Peyer's patch (tissue), 4 donors: ENCODE data around the gene RCVRN. TPM values are rescaled to one million over a fixed set of nuclear protein-coding genes. Genes with fewer than 3 reads are reported as not detected.

Experiments used
- DNase-seq, 3 donors: peaks; one replicate each; pipeline ENCODE4 v3.0.0-alpha.2; 2017 to 2019
- H3K27ac ChIP-seq, 4 donors: fragments of 200-600 bp; sonication (generic); one replicate each; pipeline ENCODE4 v1.5.1; 2016 to 2019
- H3K27me3 ChIP-seq, 2 donors: fragments of 200-600 bp; sonication (generic); one replicate each; pipeline ENCODE4 v1.5.1; 2019
- H3K36me3 ChIP-seq, 3 donors: fragments of 200-600 bp; sonication (generic); one replicate each; pipeline ENCODE4 v1.5.1; 2016 to 2019
- H3K4me1 ChIP-seq, 4 donors: fragments of 200-600 bp; sonication (generic); one replicate each; pipeline ENCODE4 v1.5.1; 2016 to 2019
- H3K4me3 ChIP-seq, 4 donors: fragments of 200-600 bp; sonication (generic); 1 replicate in 3 of 4; 2 replicates in 1 of 4; pipeline ENCODE4 v1.5.1; 2016 to 2019; ENCODE audit warnings: mild to moderate bottlenecking in 1 of 4
- H3K9me3 ChIP-seq, 4 donors: fragments of 200-600 bp; sonication (generic); one replicate each; pipeline ENCODE4 v1.5.1; 2016 to 2019; ENCODE audit warnings: mild to moderate bottlenecking in 1 of 4
- POLR2A ChIP-seq, 2 donors: fragments of 450-650 bp; IDR thresholded peaks; one replicate each; pipeline ENCODE4 v1.5.1; 2017; ENCODE audit warnings: antibody characterized with exemption in 2 of 2, mild to moderate bottlenecking in 2 of 2, moderate library complexity in 2 of 2
- total RNA-seq, 4 donors: library from RNA; depleted of rRNA; stranded (reverse); fragments of >200 nt; gene quantifications; one replicate each; pipeline ENCODE4 v1.1.0, GENCODE V29; 2016
- TF ChIP-seq, protein P1 (sequence below), 6 experiments: fragments of 450-650 bp in 4 of 6; fragments of 200-600 bp in 2 of 6; sonication (generic) in 1 of 6; IDR thresholded peaks; one replicate each; pipeline ENCODE4 v1.5.1; 2017 to 2019; ENCODE audit warnings: antibody characterized with exemption in 6 of 6, mild to moderate bottlenecking in 3 of 6, moderate library complexity in 1 of 6

The RCVRN gene
- total RNA-seq, 4 donors from 2014 or later = not detected

- H3K4me1 ChIP-seq = no peaks in the 10 kb centered on the region
- no peak overlapping the region for H3K27ac ChIP-seq
- no peak for TF ChIP-seq POLR2A (IDR thresholded peaks at IDR 0.05)
- TF ChIP-seq, protein P1, sequence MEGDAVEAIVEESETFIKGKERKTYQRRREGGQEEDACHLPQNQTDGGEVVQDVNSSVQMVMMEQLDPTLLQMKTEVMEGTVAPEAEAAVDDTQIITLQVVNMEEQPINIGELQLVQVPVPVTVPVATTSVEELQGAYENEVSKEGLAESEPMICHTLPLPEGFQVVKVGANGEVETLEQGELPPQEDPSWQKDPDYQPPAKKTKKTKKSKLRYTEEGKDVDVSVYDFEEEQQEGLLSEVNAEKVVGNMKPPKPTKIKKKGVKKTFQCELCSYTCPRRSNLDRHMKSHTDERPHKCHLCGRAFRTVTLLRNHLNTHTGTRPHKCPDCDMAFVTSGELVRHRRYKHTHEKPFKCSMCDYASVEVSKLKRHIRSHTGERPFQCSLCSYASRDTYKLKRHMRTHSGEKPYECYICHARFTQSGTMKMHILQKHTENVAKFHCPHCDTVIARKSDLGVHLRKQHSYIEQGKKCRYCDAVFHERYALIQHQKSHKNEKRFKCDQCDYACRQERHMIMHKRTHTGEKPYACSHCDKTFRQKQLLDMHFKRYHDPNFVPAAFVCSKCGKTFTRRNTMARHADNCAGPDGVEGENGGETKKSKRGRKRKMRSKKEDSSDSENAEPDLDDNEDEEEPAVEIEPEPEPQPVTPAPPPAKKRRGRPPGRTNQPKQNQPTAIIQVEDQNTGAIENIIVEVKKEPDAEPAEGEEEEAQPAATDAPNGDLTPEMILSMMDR (IDR thresholded peaks at IDR 0.05) = no peak
- no peak overlapping the region for H3K4me3 ChIP-seq
- no peak for DNase-seq
- no peaks in the 10 kb centered on the region for H3K27me3 ChIP-seq
- H3K36me3 ChIP-seq = no peaks in the 10 kb centered on the region
- peaks cover 0 to 4% (median 2%) of the 10 kb centered on the region in 4 donors for H3K9me3 ChIP-seq
Observed at GRCh38 chr17:9878786-9879525, 26.1 kb downstream of the RCVRN start.

DNA sequence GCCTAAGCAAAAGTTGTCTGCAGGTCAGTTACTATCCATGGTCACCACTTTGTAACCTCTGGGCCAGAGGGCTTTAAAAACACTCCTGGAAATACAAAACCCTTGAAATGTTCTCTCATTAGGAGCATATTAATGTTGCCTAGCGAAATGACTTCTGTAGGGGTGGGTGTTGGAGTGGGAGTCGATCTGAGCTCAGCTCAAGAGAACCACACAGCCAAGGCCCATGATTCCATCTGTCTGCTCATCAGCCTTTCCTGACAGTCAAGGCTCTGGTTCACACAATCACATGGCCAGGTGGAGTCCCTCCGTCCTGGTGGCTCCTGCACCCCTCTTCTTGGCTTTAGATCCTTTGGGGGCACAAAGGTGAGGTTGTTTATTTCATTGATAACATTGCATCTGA is 26.7 kb downstream of the RCVRN start:
- peaks cover 0 to 4% (median 2%) of the 10 kb centered on the region in 4 donors for H3K9me3 ChIP-seq
- H3K4me1 ChIP-seq = no peaks in the 10 kb centered on the region
- H3K36me3 ChIP-seq = no peaks in the 10 kb centered on the region
- H3K27me3 ChIP-seq = no peaks in the 10 kb centered on the region
- TF ChIP-seq, protein P1 (IDR thresholded peaks at IDR 0.05) = no peak
- TF ChIP-seq POLR2A (IDR thresholded peaks at IDR 0.05) = no peak
- H3K27ac ChIP-seq = no peak overlapping the region
- H3K4me3 ChIP-seq = no peak overlapping the region
- no peak for DNase-seq

DNA sequence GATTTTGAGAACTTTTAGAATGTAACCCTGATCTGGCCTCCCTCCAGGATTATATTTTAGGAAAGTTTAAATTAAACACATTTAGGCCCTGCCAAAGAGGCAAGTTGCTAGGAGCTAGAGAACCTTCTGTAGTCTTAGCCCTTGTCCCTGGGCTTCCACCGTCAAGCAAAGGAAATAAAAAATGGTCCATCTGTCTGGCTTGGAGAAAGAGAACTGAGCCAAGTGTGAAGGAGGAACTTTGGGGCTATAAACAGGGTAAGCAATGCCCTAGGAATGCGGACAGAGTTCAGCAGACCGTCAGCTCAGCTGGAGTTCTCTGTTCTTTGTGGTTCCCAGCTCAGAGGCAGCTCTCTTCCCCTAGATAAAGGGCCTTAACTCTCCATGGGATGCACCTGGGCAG is 29.6 kb downstream of the RCVRN start:
- Histone ChIP-seq H3K4me1 (no peaks in the 10 kb centered on the region), H3K27me3 (no peaks in the 10 kb centered on the region), H3K27ac (peak overlapping the region in 2 of 4 donors; percentile 46 to 47), H3K36me3 (no peaks in the 10 kb centered on the region), H3K9me3 (no peaks in the 10 kb centered on the region), H3K4me3 (no peak overlapping the region)
- no peak for DNase-seq
- TF ChIP-seq POLR2A (IDR thresholded peaks at IDR 0.05) = no peak
- TF ChIP-seq, protein P1 (IDR thresholded peaks at IDR 0.05) = no peak

DNA sequence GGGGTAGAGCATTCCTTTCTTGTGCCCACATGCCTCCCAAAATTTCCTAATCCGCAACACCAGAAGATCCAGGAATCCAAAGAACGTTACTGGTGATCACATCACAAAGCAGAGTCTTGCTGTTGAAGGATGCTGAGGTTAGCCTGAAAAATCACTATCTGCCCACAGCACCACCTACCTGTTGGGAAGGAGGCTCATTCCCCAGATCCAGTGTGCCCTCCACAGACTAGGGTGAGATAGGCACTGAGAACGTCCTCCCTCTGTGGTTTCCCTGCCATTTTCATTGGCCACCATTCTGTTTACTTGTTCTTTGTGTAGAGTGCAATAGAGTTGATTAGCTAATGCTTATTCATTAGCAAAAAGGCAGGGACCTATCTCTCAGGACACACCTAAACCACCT is 30.3 kb downstream of the RCVRN start:
- Histone ChIP-seq H3K27ac (peak overlapping the region in 1 of 4 donors; percentile 46), H3K36me3 (no peaks in the 10 kb centered on the region), H3K4me3 (no peak overlapping the region), H3K27me3 (no peaks in the 10 kb centered on the region), H3K4me1 (no peaks in the 10 kb centered on the region), H3K9me3 (no peaks in the 10 kb centered on the region)
- TF ChIP-seq, protein P1 (IDR thresholded peaks at IDR 0.05) = no peak
- TF ChIP-seq POLR2A (IDR thresholded peaks at IDR 0.05) = no peak
- no peak for DNase-seq

- Histone ChIP-seq H3K27me3 (no peaks in the 10 kb centered on the region), H3K4me1 (no peaks in the 10 kb centered on the region), H3K27ac (no peak overlapping the region), H3K4me3 (no peak overlapping the region), H3K36me3 (no peaks in the 10 kb centered on the region), H3K9me3 (no peaks in the 10 kb centered on the region)
- DNase-seq = no peak
- TF ChIP-seq POLR2A (IDR thresholded peaks at IDR 0.05) = no peak
- TF ChIP-seq, protein P1 (IDR thresholded peaks at IDR 0.05) = no peak
Observed at GRCh38 chr17:9872852-9873251, 32.2 kb downstream of the RCVRN start.
